Muscle layer of colon (tissue), 2 donors: ENCODE data around the gene YWHAQ.
"Not testable (repeated sequence)": the region's sequence is repeated elsewhere in the genome, so short reads cannot be mapped to it uniquely, and the experiment has no call there.

ENCODE experiments used
- H3K27ac ChIP-seq: one replicate; pipeline ENCODE4 v1.7.0; 2013; ENCODE audit warnings: low read depth, mild to moderate bottlenecking, low read length, moderate library complexity
- H3K27me3 ChIP-seq, 2 donors: one replicate each; pipeline ENCODE4 v1.7.0; 2013; ENCODE audit warnings: low read length in 2 of 2, mild to moderate bottlenecking in 2 of 2; ENCODE audit not compliant: insufficient read depth in 2 of 2, control insufficient read depth in 1 of 2
- H3K36me3 ChIP-seq: one replicate; pipeline ENCODE4 v1.7.0; 2013; ENCODE audit warnings: mild to moderate bottlenecking, low read length; ENCODE audit not compliant: insufficient read depth
- H3K4me1 ChIP-seq: one replicate; pipeline ENCODE4 v1.7.0; 2013; ENCODE audit warnings: mild to moderate bottlenecking, low read length; ENCODE audit not compliant: insufficient read depth
- H3K4me3 ChIP-seq, 2 donors: one replicate each; pipeline ENCODE4 v1.7.0; 2013; ENCODE audit warnings: low read length in 2 of 2, low read depth in 1 of 2, mild to moderate bottlenecking in 1 of 2, moderate library complexity in 1 of 2
- H3K9ac ChIP-seq: one replicate; pipeline ENCODE4 v1.7.0; 2013; ENCODE audit warnings: low read length
- H3K9me3 ChIP-seq: one replicate; pipeline ENCODE4 v1.7.0; 2013; ENCODE audit warnings: mild to moderate bottlenecking, low read length
- donor health status: abdominal sarcoma.
- donor health status: Adenocarcinoma of cecum.

Gene YWHAQ

DNA sequence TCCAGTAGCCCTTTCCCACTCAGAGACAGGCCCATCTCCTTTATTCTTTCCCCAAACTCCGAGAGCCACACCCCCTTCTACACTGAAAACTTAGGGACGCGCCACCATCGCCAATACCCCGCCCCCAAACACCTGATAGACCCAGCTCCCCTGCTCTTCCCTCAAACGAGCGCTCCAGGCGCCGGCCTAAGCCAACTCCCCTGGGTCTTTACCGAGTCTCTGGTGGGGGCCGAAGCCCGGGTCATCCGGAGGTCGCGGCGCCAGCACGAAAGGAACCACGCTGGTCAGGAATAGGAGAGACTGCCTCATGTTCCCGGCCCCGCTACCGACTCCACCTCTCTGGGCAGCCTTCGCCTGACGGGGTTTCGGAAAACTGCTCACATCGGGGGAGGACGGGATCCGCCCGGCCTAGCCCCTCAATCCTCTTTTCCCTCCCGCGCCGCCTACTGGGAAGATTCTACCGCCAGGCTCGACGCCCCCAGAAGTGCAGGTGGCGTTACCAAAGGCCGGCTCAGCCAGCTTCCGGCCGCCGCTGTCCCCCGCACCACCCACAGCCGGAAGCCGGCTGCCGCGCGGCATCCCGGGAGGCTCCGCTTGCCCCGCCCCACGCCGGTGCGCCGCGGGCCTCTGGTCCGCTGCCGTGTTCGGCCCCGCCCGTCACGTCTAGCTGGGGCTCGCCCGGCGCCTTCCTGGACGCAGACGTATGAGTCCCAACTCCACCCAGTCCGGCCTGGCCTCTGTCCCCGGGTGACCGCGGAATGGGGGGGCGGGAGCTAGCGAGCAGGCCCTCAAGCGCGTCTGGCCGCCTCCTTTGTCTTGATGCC lies 75.3 kb downstream of the YWHAQ start, which contains the start of gene ADAM17:
Gene ADAM17, minus strand, starts transcription at position 534 of the 824 bp plus-strand sequence. Its CDS starts 225 bp downstream, at position 309.
- peaks cover 23% of the 10 kb centered on the region for H3K4me1 ChIP-seq

DNA sequence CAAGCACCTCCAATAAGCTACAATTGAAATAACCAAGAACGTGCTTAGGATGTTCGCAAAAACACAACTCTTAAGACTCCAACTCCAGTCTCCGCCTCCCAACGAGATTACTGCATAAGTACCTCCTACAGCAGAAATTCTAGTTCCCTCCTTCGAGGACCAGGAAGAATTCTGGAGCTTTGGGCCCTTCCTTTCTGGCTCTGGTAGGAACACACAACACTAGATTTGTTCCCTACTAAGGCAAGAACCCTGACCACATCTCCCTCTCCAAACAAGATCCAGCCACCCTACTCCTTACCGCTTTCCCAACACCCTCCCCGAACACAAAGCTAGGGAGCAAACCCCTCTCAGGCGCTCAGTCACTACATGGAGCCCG lies 75.9 kb downstream of the YWHAQ start:
- Histone ChIP-seq H3K4me1 (peaks cover 23% of the 10 kb centered on the region), H3K9ac (peak overlapping the region; percentile 95), H3K27ac (peak overlapping the region; percentile 99), H3K9me3 (no peaks in the 10 kb centered on the region), H3K27me3 (no peaks in the 10 kb centered on the region), H3K36me3 (no peaks in the 10 kb centered on the region), H3K4me3 (peak overlapping the region; percentile 95 to 99)

More for the DNA sequence above, 75.3 kb downstream of the YWHAQ start, which contains the start of gene ADAM17:
- Histone ChIP-seq H3K9me3 (no peaks in the 10 kb centered on the region), H3K27ac (peak within 1 kb of the TSS; percentile 99), H3K4me3 (peak within 1 kb of the TSS; percentile 95 to 99), H3K36me3 (no peaks in the 10 kb centered on the region), H3K27me3 (no peaks in the 10 kb centered on the region), H3K9ac (peak within 1 kb of the TSS; percentile 95)

DNA sequence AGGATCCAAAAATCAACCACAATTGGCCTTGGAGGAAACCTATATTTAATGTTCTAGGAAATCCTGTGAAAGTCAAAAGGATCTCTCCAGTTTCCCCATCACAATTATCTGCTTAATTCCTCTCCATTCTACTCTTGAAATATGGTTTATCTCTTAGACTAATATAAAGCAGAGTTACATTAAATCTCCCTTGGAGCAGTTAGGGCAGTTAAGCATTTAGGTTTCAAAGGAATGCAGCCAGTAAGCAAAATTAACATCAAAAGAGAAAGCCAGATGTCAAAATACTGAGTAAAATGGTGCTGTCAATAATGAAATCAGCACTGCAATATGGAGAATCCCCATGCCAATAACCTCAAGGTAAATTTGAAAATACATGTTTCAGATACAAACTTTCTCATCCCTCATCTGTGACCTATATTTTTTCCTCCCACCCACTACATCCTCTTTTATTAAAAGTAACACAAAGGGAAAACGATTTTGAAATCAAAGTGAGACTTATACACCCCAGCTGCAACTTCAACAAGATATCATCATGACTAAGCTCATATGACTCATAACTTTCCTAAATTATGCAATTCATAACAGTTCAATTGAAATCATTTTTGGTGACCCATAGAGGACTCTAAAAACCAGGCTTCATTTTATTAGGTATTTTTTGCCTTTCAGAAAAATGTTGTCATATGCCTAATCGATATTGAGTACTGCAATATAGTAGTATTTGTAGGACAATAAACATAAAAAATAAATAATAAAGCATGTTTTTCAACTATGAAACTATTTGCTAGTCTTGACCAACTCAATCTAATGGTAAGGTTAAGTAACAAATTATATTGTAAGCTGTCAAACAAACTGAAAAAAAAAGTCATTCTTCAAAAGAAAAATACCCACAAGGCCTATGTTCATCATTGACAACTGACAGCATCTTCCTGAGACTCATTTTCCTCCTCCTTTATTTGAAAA lies 78.3 kb downstream of the YWHAQ start:
- H3K27me3 ChIP-seq = no peaks in the 10 kb centered on the region
- no peak overlapping the region for H3K9ac ChIP-seq
- no peak overlapping the region for H3K27ac ChIP-seq
- H3K4me1 ChIP-seq = peaks cover 23% of the 10 kb centered on the region
- H3K4me3 ChIP-seq = no peak overlapping the region
- no peaks in the 10 kb centered on the region for H3K9me3 ChIP-seq
- H3K36me3 ChIP-seq = no peaks in the 10 kb centered on the region

DNA sequence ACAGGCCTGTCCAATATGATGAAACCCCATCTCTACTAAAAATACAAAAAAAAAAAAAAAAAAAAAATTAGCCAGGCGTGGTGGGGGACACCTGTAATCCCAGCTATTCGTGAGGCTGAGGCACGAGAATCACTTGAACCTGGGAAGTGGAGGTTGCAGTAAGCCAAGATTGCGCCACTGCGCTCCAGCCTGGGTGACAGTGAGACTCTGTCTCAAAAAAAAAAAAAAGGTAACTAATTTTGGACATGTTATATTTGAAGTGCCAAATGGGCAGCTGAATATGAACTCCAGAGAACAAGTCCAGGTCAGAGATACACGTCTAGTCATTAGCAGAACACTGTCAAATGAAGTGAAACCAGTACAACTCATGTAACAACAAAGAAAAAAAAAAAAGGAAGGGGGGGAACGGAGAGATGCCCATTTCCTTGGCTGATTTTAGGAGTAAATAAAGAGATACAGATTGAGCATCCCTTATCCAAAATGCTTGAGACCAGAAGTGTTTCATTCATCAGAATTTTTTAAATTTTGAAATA lies 79.9 kb downstream of the YWHAQ start:
- not testable (repeated sequence) for H3K27ac ChIP-seq, H3K36me3 ChIP-seq, H3K27me3 ChIP-seq, H3K9ac ChIP-seq, H3K4me3 ChIP-seq, H3K9me3 ChIP-seq
- H3K4me1 ChIP-seq = peaks cover 27% of the 10 kb centered on the region

DNA sequence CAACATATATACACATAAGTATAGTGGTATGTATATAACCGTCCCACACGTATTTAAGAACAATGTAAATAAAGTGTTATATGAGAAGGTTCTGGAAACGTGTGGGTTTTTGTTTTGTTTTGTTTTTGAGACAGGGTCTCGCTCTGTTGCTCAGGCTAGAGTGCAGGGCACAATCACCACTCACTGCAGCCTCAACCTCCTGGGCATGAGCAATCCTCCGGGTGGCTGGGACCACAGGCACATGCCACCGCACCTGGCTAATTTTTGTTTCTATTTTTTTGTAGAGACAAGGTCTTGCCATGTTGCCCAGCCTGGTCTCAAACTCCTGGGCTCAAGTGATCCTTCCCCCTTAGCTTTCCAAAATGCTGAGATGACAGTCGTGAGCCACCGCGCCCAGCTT lies 81.4 kb downstream of the YWHAQ start:
- H3K36me3 ChIP-seq = no peaks in the 10 kb centered on the region
- H3K27me3 ChIP-seq = no peaks in the 10 kb centered on the region
- H3K9ac ChIP-seq = no peak overlapping the region
- no peak overlapping the region for H3K27ac ChIP-seq
- H3K4me1 ChIP-seq = peaks cover 23% of the 10 kb centered on the region
- H3K4me3 ChIP-seq = no peak overlapping the region
- H3K9me3 ChIP-seq = no peaks in the 10 kb centered on the region

DNA sequence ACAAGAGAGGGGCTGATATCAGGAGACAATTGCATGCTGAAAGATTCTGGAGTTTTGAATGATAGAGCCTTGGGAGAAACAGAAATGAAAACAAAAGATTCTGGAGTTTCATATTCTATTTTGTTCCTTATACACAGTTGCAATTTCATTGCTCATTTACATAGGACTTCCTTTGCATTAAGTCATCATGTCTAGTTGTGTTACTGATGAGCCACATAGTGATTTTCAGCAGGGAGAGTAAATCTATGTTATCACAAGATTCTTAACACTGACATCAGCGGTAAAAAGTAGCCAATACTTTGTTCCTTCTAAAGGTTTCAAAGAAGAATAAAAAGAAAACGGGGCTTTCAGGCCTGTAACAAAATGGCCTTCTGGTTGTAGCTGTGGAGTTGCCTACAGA lies 82.3 kb downstream of the YWHAQ start:
- no peak overlapping the region for H3K27ac ChIP-seq
- peaks cover 20% of the 10 kb centered on the region for H3K4me1 ChIP-seq
- no peaks in the 10 kb centered on the region for H3K27me3 ChIP-seq
- H3K4me3 ChIP-seq = no peak overlapping the region
- no peaks in the 10 kb centered on the region for H3K36me3 ChIP-seq
- H3K9me3 ChIP-seq = no peaks in the 10 kb centered on the region
- H3K9ac ChIP-seq = no peak overlapping the region

DNA sequence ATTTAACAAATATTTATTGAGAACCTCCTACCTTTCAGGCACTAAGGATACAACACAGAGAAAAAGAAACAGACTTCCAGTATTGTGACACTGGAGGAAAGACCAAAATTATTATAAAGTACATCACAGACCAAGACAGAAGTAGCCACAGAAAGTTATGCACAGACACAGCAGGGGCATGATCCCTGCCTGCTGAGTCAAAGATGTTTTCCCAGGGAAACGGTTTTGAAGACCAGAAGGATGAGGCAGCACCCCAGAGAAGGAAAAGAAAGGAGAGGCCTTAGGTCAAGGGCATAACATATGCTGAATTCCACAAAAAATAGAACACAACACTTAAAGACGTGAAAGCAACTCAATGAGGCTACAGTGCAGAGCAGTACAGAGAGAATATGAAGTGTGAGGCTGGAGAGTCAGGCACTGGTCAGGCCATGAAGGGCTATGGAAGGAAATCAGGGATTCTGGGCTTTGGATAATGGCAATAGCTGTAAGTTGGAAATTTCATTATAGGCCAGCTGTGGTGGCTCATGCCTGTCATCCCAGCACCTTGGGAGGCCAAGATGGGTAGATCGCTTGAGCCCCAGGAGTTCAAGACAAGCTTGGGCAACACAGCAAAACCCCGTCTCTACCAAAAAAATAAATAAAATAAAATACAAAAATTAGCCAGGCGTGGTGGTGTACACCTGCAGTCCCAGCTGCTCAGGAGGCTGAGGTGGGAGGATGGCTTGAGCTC lies 83.4 kb downstream of the YWHAQ start:
- no peaks in the 10 kb centered on the region for H3K36me3 ChIP-seq
- no peak overlapping the region for H3K9ac ChIP-seq
- no peaks in the 10 kb centered on the region for H3K9me3 ChIP-seq
- no peak overlapping the region for H3K27ac ChIP-seq
- H3K4me3 ChIP-seq = no peak overlapping the region
- no peaks in the 10 kb centered on the region for H3K27me3 ChIP-seq
- peaks cover 14% of the 10 kb centered on the region for H3K4me1 ChIP-seq

DNA sequence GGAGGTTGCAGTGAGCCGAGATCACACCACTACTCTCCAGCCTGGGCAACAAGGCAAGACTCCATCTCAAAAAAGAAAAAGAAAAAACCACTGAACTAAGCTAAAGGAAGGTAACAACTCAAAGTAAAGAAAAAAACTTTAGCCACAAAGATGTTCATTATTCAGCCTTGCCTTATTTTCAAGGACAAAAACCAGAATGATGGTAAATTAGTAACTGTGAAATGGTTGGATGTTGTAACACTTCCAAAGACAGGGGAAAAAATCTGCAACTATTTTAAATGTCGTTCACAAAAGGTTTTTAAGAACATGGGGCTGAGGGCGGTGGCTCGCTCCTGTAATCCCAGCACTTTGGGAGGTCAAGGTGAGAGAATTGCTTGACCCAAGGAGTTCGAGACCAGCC lies 85.3 kb downstream of the YWHAQ start:
- no peak overlapping the region for H3K27ac ChIP-seq
- H3K27me3 ChIP-seq = no peaks in the 10 kb centered on the region
- peaks cover 6% of the 10 kb centered on the region for H3K36me3 ChIP-seq
- H3K9ac ChIP-seq = no peak overlapping the region
- H3K9me3 ChIP-seq = no peaks in the 10 kb centered on the region
- peaks cover 9% of the 10 kb centered on the region for H3K4me1 ChIP-seq
- no peak overlapping the region for H3K4me3 ChIP-seq

DNA sequence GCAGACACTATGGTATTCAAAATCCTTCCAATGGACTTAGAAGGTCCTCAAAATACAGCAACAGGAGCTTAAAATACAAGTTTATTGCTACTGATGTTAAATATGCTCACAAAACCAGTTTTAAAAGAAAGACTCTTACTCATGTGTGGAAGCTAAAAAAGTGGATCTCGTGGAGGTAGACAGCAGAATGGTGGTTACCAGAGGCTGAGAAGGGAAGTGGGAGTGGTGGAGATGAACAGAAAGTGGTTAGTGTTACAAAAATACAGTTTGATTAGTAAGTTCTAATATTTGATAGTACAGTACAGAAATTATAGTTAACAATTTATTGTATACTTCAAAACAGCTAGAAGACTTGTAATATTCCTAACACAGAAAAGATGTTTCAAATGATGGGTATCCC lies 87.2 kb downstream of the YWHAQ start:
- Histone ChIP-seq H3K36me3 (peaks cover 6% of the 10 kb centered on the region), H3K4me3 (no peak overlapping the region), H3K27me3 (no peaks in the 10 kb centered on the region), H3K9me3 (no peaks in the 10 kb centered on the region), H3K4me1 (peaks cover 9% of the 10 kb centered on the region), H3K27ac (no peak overlapping the region), H3K9ac (no peak overlapping the region)

DNA sequence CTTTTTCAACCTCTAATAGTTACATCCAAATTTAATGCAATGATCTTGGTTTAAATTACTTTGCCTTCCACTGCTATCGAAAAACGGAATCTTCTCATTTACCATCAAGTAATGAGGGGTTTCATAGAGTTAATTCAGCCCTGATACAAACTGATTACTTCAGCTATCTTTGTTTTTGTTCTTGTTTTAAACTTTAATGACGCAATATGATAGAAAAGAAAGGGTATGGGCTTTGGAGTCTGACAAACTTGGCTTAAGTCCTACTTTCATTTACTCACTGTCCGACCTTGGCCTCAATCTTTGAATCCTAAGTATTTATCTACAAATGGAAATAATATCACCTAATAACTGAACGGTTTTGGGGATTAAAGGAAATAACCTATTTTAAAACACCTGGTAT lies 91.3 kb downstream of the YWHAQ start:
- Histone ChIP-seq H3K4me3 (no peak overlapping the region), H3K9ac (no peak overlapping the region), H3K36me3 (peaks cover 14% of the 10 kb centered on the region), H3K4me1 (no peaks in the 10 kb centered on the region), H3K27ac (no peak overlapping the region), H3K9me3 (no peaks in the 10 kb centered on the region), H3K27me3 (no peaks in the 10 kb centered on the region)
